IPS-11a (cell line): ENCODE data around the gene PARPBP.
"Not testable (repeated sequence)": the region's sequence is repeated elsewhere in the genome, so short reads cannot be mapped to it uniquely, and the experiment has no call there.

ENCODE experiments used
- H3K4me3 ChIP-seq: one replicate; pipeline ENCODE4 v1.5.1; 2013; ENCODE audit warnings: low read depth, low read length, control low read depth

The PARPBP gene, protein sequence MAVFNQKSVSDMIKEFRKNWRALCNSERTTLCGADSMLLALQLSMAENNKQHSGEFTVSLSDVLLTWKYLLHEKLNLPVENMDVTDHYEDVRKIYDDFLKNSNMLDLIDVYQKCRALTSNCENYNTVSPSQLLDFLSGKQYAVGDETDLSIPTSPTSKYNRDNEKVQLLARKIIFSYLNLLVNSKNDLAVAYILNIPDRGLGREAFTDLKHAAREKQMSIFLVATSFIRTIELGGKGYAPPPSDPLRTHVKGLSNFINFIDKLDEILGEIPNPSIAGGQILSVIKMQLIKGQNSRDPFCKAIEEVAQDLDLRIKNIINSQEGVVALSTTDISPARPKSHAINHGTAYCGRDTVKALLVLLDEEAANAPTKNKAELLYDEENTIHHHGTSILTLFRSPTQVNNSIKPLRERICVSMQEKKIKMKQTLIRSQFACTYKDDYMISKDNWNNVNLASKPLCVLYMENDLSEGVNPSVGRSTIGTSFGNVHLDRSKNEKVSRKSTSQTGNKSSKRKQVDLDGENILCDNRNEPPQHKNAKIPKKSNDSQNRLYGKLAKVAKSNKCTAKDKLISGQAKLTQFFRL

DNA sequence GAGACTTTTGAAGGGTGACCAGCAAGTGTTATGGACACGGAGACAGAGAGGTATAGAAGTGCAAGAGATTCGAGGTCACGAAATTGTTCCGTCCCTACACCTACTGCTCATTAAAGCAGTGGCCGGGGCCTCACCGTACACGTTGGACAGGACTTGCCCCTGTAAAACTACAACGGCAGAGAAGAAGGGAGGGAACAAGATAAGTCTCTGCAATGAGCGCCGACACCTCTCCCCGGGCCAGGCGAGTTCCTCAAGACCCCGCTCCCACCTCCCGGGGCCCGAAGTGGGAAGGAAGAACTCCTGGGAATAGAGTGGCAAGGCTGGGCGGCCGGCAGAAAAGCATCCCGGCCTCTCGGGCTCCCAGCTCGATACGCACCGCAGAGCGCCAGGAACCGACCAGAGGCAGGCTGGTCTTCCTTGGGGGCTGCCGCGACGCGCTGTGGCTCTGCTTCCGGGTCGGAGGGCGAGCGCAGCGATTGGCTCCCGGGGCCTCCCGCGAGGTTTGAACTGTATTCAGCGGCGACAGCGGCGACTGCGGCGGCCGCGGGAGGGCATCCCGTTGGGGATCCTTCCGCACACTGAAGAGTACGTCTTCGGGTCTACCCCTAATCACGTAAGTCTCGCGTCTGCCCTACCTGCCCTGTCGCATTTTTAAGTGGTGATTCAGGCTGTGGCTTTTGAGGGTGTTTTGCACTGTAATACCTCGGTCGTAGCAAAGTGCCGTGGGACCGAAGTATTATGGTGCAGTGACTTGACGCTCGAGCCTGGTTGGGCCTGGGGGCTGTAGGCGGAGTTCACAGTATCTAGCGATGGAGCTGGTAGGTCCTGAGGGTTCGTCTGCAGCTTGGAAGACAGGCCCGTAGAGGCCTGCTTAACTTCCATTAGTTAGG lies at the start of gene PARPBP, which contains the start of gene NUP37:
Gene PARPBP, plus strand, starts transcription at position 510 of the 890 bp plus-strand sequence. CDS start 3,706 bp downstream, outside the sequence.
Gene NUP37, minus strand, starts transcription at position 441 of the 890 bp plus-strand sequence. CDS start 1,596 bp downstream, outside the sequence.
- H3K4me3 ChIP-seq: peak within 1 kb of the TSS; percentile 92

DNA sequence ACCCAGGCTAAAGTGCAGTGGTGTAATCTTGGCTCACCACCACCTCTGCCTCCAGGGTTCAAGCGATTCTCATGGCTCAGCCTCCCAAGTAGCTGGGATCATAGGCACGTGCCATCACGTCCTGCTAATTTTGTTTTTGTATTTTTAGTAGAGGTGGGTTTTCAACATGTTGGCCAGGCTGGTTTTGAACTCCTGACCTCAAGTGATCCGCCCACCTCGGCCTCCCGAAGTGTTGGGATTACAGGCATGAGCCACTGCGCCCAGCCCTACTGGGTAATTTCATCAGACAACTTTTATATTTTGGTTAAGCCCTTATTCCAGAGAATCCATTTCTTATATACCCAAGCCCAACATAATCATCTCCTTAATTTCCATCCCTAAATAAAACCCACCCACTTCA lies 47.9 kb upstream of the PARPBP start:
- H3K4me3 ChIP-seq: not testable (repeated sequence)

DNA sequence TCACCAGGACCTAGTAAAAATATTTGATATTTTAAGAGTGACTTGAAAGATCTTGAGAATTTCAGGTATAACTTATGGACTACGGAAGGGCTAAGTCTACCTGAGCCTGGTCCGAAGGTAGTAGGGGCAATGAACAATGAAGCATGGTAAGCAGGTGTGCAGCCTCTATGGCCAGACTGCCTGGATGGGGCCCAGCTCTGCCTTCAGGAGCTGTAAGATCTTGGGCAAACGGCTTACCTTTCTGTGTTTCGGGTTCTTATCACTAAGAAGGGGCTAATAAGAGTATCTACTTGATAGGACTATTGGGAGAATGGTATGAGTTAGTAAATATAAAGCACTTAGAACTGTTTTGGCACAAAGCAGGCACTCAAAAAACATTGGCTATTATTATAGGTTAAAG lies 39.1 kb upstream of the PARPBP start:
- H3K4me3 ChIP-seq: no peak overlapping the region

DNA sequence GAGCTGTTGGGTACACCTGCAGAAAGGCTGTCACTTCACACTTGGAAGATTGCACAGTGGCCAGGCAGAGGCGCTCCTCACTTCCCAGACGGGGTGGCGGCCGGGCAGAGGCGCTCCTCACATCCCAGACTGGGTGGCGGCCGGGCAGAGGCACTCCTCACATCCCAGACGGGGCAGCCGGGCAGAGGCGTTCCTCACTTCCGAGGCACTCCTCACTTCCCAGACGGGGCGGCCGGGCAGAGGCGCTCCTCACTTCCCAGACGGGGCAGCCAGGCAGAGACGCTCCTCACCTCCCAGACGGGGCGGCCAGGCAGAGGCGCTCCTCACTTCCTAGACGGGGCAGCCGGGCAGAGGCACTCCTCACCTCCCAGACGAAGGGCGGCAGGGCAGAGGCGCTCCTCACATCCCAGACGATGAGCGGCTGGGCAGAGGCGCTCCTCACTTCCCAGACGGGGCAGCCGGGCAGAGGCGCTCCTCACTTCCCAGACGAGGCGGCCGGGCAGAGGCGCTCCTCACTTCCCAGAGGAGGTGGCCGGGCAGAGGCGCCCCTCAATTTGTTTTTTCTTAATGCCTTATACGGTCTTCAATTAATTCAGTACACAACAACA lies 30.7 kb upstream of the PARPBP start:
- not testable (repeated sequence) for H3K4me3 ChIP-seq

DNA sequence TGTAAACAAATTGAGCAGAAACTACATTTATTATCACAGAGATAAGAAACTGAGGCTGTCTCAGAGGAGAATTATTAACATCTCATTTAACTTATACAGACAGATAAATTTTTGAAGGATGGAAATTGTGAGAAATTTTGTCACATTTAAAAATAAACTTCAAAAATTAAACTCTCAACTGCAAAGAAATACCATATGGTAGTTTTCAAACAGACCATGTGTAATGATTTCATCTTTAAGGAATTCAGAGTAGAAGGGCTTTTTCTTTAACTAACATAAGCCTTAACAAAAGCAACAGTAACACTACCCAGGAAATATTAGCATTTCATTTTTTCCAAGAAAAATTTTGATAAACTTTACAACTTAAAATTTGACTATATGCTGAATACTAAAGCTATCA lies 26.7 kb upstream of the PARPBP start:
- H3K4me3 ChIP-seq: no peak overlapping the region

DNA sequence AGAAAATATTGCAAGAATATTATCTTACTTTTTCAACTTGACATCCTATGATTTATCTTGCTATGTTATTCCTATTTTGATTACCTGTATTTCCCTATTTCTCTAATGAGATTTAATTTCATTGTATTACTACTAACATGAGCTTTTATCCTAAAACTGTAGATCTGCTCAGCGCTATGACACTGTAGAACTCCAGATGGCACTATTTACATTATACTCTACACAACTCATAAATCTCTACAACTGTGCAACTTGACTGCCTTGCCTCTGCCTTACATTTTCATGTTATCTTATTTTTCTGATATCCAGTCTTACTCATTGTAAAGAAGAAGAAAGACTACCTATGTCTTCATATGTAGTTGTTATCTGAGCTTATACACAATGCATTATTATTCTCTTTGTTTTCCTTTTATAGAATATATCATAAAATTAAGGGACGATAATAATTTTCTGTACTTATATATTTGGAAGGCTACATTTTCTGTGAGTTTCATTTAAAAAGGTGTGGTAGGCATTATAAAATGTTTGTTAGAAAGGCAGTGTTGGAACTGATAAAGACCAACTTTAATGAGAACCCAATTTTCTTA lies 24.2 kb upstream of the PARPBP start:
- H3K4me3 ChIP-seq: no peak overlapping the region

DNA sequence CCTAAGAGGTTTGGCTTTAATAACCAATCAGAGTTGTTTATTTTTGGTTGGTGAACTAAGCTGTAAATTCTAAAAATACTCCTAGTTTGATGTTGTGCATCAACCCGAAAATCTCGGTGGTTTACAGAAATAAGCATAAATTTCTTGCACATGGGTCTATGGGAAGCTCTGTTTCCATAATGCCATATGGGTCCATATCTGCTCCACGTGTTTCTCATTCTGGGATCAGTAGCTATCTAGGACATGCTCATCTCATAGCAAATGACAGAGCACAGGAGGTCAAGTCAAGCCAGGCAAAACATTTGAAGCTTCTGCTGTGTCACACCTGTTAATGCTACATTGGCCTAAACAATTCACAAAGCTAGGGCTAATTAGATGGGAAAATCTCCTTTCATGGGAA lies 23.1 kb upstream of the PARPBP start:
- H3K4me3 ChIP-seq: no peak overlapping the region

DNA sequence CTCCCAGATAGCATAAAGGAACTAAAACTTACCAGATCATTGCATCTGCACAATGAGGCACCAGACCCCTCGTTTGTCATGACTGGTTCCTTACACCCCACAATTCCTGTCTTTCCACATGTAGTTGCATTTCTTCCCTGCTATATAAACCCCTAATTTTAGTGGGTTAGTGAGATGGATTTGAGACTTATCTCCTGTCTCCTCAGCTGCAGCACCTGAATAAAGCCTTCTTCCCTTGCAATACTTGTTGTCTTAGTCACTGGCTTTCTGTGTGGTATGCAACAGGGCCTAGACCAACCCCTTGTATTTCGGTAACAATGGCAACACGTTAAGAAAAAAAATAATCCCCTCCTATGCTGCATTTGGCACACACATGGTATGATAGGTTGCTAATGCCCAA lies 13.1 kb upstream of the PARPBP start:
- no peak overlapping the region for H3K4me3 ChIP-seq

DNA sequence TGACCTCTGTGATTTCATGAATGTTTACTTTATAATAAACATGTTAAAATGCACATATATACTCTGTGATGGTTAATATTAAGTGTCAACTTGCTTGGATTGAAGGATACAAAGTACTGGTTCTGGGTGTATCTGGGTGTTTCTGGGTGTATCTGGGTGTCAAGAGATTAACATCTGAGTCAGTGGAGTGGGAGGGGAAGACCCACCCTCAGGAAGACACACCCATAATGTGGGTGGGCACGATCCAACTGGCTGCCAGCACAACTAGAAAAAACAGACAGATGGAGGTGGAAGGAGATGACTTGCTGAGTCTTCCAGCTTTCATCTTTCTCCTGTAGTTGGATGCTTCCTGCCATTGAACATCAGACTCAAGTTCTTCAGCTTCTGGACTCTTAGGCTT lies 12.0 kb upstream of the PARPBP start:
- H3K4me3 ChIP-seq: no peak overlapping the region

DNA sequence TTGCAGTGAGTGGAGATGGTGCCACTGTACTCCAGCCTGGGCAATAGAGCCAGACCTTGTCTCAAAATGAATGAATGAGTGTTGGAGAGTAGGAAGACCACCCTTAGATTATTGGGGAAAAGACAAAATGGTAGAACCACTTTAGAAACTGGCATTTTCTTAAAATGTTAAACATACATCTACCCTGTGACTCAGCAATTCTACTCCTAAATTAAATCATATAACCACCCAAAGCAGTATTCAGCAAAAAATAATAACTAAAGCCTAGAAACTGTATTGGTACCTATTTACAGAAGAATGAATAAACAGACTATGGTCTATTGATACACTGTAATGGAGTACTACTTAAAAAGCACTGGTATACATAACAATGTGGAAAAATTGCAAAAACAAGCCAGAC lies 9.2 kb upstream of the PARPBP start:
- no peak overlapping the region for H3K4me3 ChIP-seq

DNA sequence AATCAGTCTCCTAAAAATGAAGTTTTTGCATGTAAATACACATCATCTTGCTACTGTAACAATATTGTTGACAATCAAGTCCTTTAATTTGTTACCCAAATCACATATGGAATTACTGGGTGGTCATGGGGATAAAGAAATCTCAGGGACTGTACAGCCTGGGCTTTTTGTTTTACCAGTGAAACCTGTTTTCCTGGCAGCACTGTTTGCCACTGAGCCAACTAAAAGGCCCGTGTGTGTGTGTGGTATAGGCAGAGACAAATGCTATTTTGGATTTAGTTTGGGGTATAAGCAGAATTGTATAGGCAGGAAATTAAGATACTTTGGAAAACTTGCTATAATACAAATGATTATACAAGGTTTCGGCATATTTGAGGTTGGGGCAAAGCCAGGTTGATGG lies 5.8 kb upstream of the PARPBP start:
- no peak overlapping the region for H3K4me3 ChIP-seq

DNA sequence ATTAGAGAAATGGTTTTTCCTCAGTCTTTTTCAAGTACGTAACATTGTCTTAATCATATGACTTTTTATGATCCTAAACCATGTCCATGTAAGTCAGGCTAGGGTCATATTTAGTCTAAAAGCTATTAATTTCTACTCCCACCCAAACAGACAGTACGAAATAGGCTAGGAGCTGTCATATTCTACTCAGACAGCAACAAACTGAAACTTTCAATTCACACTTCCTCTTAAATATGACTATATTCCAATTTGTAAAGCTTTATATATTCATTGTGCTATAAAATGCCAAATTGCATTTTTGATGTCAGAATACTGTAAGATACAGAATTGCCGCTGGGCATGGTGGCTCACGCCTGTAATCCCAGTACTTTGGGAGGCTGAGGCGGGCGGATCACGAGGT lies 3.6 kb upstream of the PARPBP start:
- H3K4me3 ChIP-seq: no peak overlapping the region

DNA sequence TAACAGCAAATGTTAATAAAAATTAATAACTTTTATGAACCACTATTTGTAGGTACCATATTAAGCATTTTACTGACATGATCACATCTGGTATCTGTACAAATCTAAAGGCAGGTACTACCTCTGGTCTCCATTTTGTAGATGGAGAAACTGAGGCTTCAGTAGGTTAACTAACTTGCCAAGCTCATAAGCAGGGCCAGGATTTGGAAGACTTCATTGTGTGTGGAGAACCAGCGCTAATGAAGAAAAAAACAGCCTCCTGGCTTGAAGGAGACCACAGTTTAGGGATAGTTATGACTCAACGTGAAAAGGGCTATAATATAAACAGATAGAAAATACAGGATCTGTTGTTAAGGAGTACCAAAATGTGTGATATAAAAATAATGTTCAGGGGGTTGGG lies 1.1 kb upstream of the PARPBP start:
- peak overlapping the region; percentile 92 for H3K4me3 ChIP-seq

DNA sequence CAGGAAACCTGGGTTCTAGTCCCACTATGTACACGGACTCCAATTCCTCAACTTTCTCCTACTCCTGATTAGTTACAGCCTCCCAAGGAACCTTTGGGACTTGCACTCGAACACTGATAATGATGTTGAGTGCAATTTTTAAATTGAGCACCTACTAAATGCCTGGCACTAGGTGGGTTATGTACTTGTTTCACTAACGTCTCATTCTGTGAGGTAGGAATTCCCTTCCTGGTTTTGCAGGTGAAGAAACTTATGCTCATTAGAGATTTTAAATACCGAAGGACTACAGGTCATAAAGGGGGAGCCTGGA lies 536 bp downstream of the PARPBP start:
- H3K4me3 ChIP-seq: peak overlapping the region; percentile 92

DNA sequence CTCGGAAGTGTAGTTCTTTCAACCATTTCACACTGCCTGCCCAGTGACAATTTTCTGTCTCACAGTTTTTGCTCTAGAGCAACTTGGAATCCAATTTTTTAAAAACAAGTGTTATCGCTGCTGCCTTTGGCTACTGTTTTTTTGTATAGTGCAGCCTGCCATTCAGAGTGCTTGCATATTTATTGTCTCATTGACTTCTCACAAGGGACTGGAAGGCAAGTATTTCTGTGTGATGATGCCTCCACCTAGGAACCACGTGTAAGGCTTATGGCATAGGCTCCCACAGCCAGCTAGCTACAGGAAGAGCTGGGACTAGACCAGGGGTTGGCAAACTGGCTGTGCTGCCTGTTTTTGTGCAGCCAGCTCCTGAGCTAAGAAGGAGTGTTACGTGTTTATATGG lies 903 bp downstream of the PARPBP start:
- peak overlapping the region; percentile 92 for H3K4me3 ChIP-seq

DNA sequence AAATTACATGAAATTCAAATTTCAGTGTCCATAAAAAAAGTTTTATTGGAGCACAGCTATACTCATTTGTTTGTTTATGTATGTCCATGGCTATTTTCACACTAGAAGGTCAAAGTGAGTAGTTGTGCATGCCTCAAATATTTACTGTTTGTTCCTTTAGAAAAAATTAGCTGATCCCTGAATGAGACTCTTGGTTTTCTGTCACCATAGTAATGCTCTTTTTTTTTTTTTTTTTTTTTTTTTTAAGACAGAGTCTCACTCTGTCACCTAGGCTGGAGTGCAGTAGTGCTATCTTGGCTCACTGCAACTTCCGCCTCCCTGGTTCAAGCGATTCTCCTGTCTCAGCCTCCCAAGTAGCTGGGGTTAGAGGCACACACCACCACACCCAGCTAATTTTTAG lies 1.3 kb downstream of the PARPBP start:
- H3K4me3 ChIP-seq: peak overlapping the region; percentile 92

DNA sequence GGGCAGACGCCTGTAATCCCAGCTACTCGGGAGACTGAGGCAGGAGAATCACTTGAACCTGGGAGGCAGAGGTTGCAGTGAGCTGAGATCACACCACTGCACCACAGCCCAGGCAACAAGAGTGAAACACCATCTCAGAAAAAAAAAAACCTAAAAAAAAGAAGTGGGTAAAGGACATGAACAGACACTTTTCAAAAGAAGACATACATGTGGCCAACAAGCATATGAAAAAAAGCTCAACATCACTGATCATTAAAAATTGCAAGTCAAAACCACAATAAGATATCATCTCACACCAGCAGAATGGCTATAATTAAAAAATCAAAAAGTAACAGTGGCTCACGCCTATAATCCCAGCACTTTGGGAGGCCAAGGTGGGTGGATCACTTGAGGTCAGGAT lies 10.7 kb downstream of the PARPBP start:
- H3K4me3 ChIP-seq: not testable (repeated sequence)

DNA sequence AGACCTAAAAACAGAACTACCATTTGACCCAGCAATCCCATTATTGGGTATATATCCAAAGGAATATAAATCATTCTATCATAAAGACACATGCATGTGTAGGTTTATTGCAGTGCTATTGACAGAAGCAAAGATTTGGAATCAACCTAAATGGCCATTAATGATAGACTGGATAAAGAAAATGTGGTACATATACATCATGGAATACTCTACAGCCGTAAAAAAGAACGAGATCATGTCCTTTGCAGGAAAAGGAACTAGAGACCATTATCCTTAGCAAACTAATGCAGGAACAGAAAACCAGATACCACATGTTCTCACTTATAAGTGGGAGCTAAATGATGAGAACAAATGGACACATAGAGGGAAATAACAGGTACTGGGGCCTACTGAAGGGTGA lies 11.5 kb downstream of the PARPBP start:
- H3K4me3 ChIP-seq: not testable (repeated sequence)

DNA sequence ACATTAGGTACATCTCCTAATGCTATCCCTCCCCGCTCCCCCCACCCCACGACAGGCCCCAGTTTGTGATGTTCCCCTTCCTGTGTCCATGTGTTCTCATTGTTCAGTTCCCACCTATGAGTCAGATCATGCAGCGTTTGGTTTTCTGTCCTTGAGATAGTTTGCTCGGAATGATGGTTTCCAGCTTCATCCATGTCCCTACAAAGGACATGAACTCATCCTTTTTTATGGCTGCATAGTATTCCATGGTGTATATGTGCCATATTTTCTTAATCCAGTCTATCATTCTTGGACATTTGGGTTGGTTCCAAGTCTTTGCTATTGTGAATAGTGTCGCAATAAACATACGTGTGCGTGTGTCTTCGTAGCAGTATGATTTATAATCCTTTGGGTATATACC lies 17.6 kb downstream of the PARPBP start:
- not testable (repeated sequence) for H3K4me3 ChIP-seq

DNA sequence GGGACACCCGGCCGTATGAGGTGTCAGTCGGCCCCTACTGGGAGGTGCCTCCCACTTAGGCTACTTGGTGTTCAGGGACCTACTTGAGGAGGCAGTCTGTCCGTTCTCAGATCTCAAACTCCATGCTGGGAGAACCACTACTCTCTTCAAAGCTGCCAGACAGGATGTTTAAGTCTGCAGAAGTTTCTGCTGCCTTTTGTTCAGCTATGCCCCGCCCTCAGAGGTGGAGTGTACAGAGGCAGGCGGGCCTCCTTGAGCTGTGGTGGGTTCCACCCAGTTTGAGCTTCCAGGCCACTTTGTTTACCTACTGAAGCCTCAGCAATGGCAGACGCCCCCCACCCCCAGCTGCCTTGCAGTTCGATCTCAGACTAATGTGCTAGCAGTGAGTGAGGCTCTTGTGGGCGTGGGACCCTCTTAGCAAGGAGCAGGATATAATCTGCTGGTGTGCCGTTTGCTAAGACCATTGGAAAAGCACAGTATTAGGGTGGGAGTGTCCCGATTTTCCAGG lies 22.9 kb downstream of the PARPBP start:
- H3K4me3 ChIP-seq: not testable (repeated sequence)

DNA sequence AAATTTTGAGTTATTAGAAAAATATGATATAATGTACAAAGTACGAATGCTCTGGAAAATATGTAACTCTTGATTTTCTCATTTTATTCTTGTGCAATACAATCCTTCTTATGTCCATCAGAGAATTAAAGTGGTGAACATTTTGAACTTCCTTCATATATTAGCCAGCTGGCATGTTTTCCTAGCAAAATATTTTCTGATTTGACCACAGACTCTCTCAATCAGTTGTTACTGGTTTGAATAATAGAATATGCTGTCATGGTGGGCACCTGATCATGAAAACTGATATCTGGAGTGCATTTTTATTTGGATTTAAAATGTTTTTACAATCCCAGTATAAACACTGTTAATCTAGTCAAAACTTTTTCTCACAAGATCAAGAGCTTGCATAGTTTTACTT lies 24.2 kb downstream of the PARPBP start:
- no peak overlapping the region for H3K4me3 ChIP-seq
